A673 (cell line): ENCODE results near the gene ABTB1.

Source experiments
- EZH2 ChIP-seq: fragments of 200-600 bp; sonication (generic); IDR thresholded peaks from 2 replicates; pipeline ENCODE4 v1.6.1; 2017; ENCODE audit warnings: borderline replicate concordance, low read depth, mild to moderate bottlenecking, mixed read lengths, antibody characterized with exemption, low read length; ENCODE audit not compliant: poor library complexity, severe bottlenecking
- TF ChIP-seq, protein P1 (sequence below): fragments of 300-800, 200-600 bp; sonication (generic); conservative IDR thresholded peaks from 2 replicates; pipeline ENCODE4 v1.5.1; 2017; ENCODE audit warnings: low read depth, mild to moderate bottlenecking, antibody characterized with exemption, low read length, moderate library complexity, mixed read lengths

DNA sequence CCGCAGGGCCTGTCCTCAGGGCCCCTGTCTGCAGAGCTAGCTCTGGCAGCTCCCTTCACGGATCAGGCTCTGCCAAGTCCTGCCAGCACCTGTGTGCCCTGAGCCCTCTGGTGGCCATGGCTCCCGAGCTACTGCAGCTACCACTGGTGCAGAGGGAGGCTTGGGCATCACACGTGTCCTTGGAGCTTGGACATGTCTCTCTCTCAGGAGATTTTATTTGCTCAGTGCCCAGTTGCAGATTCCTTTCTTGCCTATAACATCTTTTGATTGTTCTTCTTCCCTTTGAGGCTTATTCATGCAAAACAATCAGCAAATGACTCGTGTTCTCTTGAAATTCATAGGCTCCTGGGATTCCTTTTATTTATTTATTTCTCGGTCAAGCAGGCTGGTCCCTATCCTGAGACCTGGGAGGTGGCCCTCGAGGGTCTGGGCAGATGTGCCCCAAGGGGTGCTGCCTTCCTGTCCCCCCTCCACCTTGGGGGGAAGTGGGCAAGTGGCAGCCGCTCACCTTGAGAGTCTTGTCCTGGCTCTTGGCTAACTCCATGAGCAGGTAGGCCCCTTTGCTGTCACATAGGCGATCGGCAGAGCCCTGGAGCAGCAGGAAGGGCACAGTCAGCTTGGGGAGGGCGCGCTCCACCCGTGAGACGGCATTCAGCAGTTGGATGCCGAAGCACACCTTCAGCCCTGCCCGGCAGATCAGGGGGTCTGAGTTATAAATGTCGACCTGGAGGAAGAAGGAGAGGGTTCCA lies 21.9 kb downstream of the ABTB1 start:
- TF ChIP-seq, protein P1, sequence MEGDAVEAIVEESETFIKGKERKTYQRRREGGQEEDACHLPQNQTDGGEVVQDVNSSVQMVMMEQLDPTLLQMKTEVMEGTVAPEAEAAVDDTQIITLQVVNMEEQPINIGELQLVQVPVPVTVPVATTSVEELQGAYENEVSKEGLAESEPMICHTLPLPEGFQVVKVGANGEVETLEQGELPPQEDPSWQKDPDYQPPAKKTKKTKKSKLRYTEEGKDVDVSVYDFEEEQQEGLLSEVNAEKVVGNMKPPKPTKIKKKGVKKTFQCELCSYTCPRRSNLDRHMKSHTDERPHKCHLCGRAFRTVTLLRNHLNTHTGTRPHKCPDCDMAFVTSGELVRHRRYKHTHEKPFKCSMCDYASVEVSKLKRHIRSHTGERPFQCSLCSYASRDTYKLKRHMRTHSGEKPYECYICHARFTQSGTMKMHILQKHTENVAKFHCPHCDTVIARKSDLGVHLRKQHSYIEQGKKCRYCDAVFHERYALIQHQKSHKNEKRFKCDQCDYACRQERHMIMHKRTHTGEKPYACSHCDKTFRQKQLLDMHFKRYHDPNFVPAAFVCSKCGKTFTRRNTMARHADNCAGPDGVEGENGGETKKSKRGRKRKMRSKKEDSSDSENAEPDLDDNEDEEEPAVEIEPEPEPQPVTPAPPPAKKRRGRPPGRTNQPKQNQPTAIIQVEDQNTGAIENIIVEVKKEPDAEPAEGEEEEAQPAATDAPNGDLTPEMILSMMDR = peak; percentile 39
- TF ChIP-seq EZH2 = no peak
